HG03175 (cell line): ENCODE data around the gene IQSEC3.
A peak's percentile ranks its signal among the peaks of the same experiment; 100 is the strongest.
"Not testable (repeated sequence)": the region's sequence is repeated elsewhere in the genome, so short reads cannot be mapped to it uniquely, and the experiment has no call there.

ENCODE experiments used
- ATAC-seq: cut with Tn5 transposase; IDR thresholded peaks from one replicate; pipeline ENCODE4 v1.9.1; 2021; ENCODE audit warnings: mild to moderate bottlenecking, moderate library complexity; ENCODE audit not compliant: unreplicated experiment

IQSEC3 gene

DNA sequence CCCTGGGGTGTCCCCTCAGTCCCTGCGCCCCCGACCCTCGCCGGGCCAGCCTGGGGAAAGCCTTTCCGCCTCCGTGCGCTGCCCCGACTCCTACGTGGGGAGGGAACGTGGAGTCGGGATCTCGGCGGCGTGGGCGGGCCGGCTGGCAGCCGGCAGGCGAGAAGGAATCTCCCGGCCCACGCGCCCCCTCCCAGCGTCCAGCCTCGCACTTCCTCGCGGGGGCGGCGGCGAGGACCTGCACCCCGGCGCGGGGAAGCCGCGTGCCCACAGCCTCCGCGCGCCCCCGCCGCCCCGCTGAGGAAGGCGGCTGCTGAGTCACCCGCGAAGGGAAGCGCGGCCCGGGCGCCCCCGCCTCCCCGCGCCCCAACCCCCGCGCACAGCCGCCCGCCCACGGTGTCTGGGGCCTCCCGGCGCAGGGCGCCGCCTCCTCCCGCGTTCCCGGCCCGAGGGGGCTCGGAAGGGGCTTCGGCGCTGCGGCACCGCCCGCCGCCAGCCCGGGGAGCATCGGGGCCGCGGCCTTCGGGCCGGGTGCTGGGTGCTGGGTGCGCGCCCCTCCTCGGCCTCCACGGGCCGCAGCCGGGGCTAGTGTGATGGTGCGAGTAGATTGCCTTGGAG is 11.3 kb downstream of the IQSEC3 start:
- ATAC-seq = not testable (repeated sequence)

DNA sequence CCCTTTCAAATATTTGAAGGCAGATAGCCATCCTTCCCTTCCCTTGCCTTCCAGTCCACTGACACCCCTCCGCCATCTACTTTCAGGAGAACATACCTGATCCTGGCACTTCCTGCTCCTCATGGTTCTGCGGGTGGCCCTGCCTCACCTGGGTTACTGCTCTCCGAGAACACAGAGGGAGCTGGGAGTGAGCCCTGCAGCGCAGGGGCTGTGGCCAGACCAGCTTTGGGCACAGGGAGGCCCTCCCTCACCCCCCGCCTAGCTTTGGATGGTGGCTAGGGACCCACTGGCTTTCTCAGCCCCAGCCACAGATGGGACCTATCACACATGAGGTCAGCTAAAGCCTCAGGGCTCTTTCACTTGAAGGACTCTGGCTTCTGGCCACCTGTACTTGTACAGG is 12.4 kb downstream of the IQSEC3 start:
- ATAC-seq = no peak

DNA sequence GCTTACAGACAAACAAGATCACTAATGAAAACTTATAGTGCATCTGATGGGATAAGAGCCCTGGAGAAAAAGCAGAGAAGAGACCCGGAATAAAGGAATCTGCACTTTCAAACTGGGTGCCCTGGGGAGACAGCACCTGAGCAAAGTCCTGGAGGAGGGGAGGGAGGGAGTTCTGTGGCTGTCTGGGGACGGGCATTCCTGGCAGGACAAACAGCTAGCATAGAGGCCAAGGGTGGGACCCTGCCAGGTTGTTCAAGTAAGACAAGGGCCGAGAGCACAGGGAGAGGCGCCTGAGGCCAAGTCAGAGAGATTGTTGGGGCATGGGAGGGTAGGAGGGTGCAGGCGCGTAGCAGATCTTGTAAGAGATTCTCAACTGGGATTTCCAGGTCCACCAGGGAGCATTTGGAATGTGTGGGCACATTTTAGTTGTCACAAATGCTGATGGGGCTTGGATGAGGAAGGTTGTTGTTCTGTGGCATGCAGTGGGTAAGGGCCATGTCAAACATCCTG is 14.2 kb downstream of the IQSEC3 start:
- ATAC-seq = no peak

DNA sequence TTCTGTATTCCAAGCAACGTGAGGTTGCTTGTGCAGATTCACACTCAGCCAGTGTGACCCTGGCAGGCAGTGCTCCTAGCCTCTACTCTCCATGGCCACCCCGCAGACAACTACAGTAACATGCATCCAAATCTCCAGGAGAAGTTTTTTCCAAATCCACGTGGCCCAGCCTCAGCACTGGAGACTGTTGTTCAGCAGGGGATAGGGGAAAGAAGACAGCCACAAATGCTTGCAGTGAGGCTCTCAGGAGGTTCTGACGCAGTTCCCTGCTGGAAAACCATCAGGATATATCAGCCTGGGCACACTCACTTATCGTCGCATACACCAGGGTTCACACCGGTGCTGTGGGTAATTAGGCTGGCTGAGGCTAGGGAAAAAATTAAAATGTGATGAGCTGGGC is 16.2 kb downstream of the IQSEC3 start:
- ATAC-seq = no peak

DNA sequence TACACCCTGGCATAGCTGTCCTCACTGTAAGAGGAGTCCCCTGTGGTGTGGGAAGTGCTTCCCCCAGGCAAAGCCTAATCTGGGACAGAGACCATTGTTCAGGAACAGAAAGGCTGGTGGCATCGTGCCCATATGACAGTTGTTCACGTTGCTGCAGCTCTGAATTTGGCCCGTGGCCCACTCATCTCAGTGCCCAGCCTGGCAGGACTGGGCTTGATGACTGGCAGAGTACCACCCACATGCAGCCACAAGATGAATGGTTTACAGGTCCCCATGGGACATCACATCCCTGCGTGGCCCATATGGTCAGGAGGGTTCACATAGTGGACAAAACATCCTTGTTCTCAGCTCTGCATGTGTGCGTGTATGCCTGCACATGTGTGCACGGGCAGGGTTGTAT is 17.5 kb downstream of the IQSEC3 start:
- no peak for ATAC-seq

DNA sequence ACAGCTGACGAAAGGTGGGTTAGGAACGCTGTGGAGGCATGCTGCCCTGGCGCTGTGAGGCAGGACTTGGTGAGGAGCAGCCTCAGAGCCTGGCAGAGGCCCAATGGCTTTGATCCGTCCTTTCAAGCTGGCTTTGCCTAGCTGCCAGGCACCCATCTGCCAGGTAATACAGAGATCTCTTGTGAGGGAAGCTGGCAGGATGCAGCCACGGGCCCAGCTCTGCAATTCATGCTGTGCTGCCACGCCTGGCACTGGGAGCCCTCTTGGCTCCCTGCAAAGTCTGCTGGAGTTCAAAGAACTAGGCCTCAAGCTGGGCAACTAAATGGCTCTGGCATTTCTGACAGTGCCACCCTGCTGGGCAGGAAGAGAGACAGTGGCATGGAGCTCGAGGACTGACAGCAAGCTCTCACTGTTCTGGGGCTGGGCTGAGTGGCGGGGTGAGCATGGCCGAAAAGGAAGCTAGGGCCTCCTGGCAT is 18.7 kb downstream of the IQSEC3 start:
- no peak for ATAC-seq

DNA sequence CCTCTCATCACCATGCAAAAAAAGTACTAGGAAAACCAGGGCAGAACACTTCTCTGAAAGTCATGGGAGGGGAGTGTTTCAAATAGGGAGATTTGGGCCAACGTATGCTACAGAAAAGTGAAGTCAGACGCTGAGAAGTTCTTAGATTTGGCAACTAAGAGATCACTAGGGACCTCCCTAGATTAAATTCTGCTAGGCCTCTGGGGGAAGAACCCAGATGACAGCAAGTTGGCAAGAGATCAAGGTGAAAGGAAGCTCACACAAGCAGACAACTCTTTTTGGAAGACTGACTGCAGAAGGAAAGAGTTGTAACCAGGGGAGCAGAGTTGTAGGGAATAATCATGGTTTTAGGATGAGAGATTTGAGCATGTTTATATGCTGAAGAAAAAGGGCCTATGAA is 20.7 kb downstream of the IQSEC3 start:
- no peak for ATAC-seq

DNA sequence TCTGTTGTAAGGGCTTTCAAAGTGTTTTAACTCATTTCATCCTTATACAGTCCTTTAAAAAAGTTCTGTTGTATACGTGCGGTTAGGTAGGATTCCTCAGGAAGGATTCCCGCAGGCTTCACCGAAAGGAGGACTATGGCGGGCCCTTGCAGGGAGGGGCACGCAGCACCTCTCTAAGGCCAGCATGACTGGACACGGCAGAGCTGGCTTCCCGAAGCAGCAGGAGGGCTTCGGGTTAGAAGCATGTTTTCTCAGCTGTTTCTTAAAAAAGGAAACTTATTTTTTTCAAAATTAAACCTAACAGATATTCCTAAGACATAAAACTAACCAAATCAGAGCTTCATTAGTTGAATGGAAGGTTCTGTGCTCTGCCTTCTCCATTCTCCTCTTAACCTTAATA is 21.3 kb downstream of the IQSEC3 start:
- ATAC-seq = no peak

DNA sequence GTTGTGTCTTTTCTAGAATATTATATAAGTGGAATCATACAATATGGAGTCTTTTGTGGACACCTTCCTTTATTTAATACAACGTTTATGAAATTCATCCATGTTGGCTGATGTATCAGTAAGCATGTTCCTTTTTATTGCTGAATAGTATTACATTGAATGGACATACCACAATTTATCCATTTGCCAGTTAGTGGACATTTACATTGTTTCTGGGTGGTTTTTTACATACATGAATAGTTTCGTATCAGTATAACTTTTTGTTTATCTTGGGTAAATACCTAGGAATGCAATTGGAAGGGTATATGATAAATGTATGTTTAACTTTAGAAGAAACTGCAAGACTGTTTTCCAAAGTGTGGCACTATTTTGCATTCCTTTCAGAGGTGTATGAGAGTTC is 23.1 kb downstream of the IQSEC3 start:
- no peak for ATAC-seq

DNA sequence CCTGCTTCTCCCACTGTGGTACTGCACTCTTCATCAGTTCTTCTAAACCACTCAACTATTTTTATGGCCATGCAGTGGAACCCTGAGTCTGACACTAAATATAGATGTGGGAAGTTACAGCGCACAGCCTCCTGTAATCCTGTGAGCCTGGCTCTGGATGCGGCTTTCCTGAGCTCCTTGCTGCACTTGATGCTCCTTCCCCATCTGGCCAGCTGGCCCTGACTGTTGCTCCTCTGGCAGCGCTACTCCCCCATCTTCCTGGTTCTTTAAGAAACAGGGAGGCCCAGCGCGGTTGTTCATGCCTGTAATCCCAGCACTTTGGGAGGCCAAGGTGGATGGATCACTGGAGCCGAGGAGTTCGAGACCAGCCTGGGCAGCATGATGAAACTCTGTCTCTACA is 24.6 kb downstream of the IQSEC3 start:
- no peak for ATAC-seq

DNA sequence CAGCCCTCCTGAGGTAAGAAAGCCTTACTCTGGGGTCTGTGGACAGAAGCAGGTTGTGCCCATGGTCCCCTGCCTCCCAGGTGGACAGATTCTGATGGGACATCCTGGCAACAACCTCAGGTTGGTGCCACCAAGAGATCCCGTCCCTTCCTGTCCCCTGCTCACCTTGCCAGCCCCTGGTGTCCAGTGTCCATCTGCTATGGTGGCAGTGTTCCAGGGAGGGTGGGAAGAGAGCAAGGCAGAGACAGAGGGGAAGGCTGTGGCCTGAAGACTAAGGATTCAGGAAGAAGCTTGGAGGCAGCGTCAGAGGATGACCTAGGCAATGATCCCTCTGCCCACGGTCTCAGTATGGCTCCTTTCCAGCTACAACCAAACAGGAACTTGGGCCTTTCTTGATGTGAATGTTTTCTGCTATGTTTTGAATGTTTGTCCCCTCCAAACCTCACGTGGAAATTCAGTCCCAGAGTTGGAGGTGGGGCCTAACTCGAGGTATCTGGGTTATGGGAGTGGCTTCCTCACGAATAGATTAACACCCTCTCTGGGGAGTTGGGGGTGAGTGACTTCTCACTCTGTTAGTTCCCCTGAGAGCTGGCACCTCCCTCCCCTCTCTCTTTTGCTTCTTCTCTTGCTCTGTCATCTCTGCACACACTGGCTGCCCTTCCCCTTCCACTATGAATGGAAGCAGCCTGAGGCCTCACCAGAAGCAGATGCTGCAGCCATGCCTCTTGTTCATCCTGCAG is 26.9 kb downstream of the IQSEC3 start:
- no peak for ATAC-seq

DNA sequence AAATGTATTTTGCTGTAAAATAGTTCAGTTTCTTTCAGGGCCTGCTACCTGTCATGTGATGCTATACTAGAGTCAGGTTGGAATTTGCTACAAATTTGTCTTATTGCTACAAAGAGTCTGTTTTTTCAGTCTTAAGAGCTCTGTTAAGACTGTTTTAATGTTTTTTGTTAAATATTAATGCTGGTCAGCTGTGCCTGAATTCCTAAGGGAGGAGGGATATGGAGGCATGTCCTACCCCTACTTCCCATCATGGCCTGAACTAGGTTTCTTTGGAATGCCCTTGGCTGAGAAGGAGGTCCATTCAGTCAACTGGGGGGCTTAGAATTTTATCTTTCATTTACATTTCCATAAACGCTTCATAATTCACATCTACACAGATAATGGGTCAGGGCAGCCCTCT is 30.0 kb downstream of the IQSEC3 start:
- no peak for ATAC-seq

DNA sequence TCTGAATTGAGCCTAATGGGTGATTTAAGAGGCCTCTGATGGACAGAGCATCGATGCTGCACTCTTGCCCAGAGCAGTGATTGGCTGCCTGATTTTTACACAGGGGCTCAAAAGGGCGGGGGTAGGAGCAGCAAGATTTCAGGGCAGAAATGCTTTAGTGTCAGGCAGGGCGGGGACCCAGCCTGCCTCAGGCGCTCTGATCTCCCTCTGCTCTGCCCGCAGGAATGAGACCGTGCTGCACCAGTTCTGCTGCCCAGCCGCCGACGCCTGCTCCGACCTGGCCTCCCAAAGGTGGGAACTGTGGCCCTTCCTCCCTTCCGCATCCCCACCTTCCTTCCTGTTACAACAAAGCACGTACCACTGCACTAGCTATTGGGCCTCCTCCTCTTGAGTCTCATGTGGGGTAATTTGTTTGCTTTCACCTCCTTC is 32.4 kb downstream of the IQSEC3 start:
- ATAC-seq = no peak

DNA sequence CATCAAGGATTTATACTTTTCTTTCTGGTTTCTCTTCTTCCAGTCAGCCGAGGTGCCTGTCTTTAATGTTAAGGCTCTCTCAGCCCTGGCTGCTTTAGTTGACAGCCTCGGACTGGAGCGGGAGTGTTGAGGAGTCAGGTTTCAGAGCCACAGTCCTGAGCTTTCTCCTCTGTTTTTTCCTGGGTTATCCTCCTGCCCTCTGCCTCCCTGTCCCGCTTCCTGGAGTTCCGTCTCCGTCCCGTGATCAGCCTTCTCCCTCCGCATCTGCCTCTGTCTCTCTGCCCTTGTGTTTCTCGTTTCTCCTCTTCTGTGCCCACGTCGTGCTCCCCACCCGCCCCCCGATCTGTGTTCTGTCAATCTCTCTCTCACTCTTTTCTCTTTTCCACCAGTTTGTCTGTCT is 33.0 kb downstream of the IQSEC3 start:
- ATAC-seq = no peak

DNA sequence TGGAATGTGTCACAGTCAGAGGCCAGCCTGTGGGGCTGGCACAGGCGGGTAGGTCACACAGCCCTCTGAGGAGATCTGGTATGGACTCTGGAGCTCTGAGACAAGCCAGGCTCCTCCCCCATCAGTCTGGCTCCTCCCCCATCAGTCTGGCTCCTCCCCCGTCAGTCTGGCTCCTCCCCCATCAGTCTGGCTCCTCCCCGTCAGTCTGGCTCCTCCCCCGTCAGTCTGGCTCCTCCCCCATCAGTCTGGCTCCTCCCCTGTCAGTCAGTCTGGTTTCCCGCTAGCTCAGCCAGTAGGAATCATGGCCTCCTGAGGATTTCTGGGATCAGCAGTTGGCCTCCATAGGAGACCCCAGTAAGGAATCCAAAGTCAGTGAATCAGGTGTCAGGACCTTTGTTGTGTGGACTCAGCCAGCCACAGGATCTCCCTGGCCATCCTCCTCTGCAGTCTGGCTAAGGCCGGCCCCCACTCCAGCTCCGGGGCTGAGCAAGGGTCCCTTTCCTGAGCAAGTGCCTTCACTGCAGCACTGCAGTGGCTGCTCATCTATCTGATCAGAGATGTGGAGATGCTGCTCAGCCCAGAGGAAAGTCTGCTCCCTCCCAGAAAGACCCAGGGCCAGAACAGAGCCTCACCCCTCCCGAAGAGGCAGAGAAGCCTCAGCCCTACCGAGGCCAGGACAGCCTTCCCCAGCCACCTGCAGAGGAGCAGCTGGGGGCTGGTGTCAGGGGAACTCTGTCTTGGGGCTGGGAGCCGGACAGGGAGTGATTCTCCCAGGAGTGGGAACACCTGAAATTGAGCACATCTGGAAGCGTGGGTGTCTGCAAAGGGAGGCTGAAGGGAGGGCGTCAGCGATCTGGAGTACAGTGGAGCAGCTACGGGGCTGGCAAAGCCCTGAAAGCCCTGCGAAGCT is 35.7 kb downstream of the IQSEC3 start:
- ATAC-seq = no peak

DNA sequence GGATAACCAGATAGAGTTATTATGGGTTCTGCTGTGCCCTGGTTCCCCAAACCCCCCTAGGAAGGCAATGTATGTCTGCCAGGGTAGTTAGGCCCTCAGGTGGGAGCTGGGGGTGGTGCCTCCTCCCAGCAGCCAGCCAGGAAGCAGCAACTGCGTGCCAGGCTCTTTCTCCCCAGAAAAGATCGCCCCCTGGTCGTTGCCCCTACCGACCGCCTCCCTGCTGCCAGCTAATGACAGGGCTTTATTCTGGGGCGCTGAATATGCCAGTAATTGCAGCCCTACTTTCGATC is 36.3 kb downstream of the IQSEC3 start:
- no peak for ATAC-seq

DNA sequence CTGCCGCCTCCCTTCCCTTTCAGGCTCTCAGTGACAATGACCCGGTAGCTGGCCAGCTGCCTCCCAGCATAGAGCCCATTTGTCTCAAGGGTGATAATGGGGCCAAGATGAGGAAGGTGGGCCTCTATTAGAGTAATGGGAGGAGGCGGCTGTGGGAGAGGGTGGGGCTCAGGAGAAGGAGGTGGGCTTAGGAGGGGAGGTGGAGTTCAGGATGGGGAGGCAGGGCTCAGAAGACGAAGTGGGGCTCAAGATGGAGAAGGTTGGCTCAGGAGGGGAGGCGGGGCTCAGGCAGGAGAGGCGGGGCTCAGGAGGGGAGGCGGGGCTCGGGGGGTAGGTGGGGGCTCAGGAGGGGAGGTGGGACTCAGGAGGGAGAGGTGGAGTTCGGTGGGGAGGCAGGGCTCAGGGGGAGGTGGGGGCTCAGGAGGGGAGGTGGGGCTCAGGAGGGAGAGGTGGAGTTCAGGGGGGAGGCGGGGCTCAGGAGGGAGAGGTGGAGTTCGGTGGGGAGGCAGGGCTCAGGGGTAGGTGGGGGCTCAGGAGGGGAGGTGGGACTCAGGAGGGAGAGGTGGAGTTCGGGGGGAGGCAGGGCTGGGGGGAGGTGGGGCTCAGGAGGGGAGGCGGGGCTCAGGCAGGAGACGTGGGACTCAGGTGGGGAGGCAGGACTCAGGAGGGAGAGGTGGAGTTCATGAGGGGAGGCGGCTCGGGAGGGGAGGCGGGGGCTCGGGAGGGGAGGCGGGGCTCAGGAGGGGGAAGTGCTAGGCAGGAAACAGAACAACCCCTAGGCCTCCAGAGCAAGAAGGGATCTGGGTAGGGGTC is 36.8 kb downstream of the IQSEC3 start:
- ATAC-seq = no peak

DNA sequence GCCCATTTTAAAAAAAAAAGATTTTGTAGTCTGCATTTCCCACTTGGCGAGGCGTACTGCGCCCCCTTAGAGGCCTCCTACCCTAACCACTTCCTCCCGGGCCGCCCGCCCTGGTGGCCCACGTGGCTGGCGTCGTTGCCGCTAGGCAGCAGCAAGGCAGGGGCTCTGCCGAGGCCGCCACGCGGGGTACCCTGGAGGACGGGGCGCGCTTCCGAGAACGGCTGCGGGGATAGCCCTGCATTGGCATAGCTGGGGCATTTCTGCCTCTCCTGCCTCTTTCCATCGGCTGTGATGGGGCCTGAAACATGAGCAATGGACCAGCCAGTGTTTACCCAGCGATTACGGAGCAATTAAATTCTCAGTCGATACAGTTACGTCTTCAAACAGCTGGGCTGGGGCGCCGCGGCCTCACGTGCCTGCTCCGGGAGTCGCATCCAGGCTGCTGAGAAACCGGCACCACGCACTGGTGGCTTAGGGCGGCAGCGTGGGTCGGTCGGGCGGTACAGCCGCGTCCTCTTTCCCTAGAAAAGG is 38.0 kb downstream of the IQSEC3 start:
- ATAC-seq = no peak

DNA sequence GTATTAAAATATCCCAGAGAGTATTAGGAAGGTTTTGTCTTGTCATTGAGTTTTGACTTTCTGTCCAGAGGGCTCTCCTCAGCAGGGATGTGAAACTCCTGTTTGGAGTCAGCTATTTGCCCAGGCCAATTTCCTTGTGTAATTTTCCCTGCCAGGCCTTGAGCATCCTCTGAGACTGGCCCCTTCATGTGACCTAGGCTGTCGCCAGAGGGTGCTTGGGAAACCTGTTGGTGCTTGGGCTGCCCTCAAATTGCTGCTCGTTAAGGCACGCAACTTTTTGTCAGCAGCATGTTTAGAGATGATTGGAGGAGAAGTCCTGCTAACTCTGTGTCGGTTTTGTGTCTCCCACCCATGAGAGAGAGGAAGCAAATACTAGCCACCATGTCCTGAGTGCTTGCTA is 39.1 kb downstream of the IQSEC3 start:
- no peak for ATAC-seq

DNA sequence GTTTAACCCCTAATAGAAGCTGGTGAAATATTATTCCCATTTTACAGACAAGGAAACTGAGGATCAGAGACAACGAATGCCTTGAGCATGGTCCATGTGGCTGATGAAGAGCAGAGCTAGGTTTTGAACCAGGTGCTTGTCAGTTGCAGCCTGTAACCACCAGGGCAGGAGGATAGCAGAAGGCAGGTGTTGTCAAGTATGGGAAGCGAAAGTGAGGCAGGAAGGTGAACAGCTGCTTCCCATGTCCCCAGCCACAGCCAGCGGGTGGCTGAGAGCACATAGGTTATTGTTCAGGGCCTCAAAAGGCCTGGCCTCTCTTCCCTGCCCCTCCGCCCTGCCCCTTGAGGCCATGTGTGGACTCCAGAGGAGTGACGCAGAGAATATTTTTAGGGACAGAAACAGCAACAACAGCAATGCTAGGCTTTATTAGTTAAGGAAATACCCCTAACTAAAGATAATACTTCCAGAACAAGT is 39.6 kb downstream of the IQSEC3 start:
- peak; percentile 93 for ATAC-seq
